ENCODE measurements around the gene CDK19. TPM values are rescaled to one million over a fixed set of nuclear protein-coding genes. Genes with fewer than 3 reads are reported as not detected.

CDK19 gene
- total and polyA plus RNA-seq, 9 of the 15 experiments (the other 6 are each of a cell fraction or from before 2014, with no cell fraction given), result 3.8 to 15.2 (median 7.4) TPM

DNA sequence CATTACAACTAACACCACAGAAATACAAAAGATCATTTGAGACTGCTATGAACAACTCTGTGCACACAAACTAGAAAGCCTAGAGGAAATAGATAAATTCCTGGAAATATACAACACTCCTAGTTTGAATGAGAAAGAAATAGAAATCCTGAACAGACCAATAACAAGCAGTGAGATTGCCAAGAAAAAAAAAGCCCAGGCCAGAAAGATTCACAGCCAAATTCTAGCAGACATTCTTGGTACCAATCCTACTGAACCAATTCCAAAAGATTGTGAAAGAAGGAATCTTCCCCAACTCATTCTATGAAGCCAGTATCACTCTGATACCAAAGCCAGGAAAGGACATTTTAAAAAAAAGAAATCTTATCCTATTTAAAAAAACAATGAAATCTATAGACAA, 7.0 kb upstream of the CDK19 start:
- peaks cover 9 to 29% of the 10 kb centered on the region in 2 experiments for H3K4me1 ChIP-seq (replicated peaks in 1 of 2; ENCODE audit: control insufficient read depth in 2 of 2, insufficient read depth in 2 of 2, low read length in 2 of 2)
- H3K9me3 ChIP-seq (replicated peaks; ENCODE audit: control insufficient read depth, insufficient read depth, low read depth, low read length), result no peaks in the 10 kb centered on the region
- in situ Hi-C loops (cut with MboI) (no loop called here), intact Hi-C loops (cut with micrococcal nuclease) (no loop called here)
- no peaks in the 10 kb centered on the region for H3K36me3 ChIP-seq (ENCODE audit: control insufficient read depth, insufficient read depth, low read length)
- H3K4me3 ChIP-seq, result no peak overlapping the region
- no peak overlapping the region for H3K9ac ChIP-seq (ENCODE audit: insufficient read depth in 1 of 2, low read depth in 2 of 2, low read length in 2 of 2)
- H3K9me1 ChIP-seq (ENCODE audit: control insufficient read depth, insufficient read depth, low read length), result no peaks in the 10 kb centered on the region
- no peak overlapping the region for H3K27ac ChIP-seq (ENCODE audit: extremely low read depth, low read depth, low read length)
- CTCF ChIA-PET (ENCODE audit: low intra/inter-chr PET ratio), result no interaction called here
- no peaks in the 10 kb centered on the region for H4K20me1 ChIP-seq (replicated peaks; ENCODE audit: control insufficient read depth, insufficient read depth, low read length)
- no peaks in the 10 kb centered on the region for H3K27me3 ChIP-seq (ENCODE audit: control insufficient read depth in 2 of 2, insufficient read depth in 2 of 2, low read length in 2 of 2)
- no peak for TF ChIP-seq ZNF77 (CRISPR knock-in tag; IDR thresholded peaks at IDR 0.05)
- no peak for TF ChIP-seq SMARCE1 (IDR thresholded peaks at IDR 0.05)
- TF ChIP-seq HMG20A (CRISPR knock-in tag; conservative IDR thresholded peaks at IDR 0.05), result no peak
- no peak for TF ChIP-seq CTBP1 (IDR thresholded peaks at IDR 0.05; ENCODE audit: borderline replicate concordance)
- TF ChIP-seq ZBTB8A (IDR thresholded peaks at IDR 0.05; ENCODE audit: partially characterized antibody), result no peak
- no peak for TF ChIP-seq NONO (IDR thresholded peaks at IDR 0.05; ENCODE audit: low read depth in 2 of 2, low read length in 1 of 2)
- TF ChIP-seq MEF2D (tag; conservative IDR thresholded peaks at IDR 0.05; ENCODE audit: low read depth), result no peak
- TF ChIP-seq, protein P1, sequence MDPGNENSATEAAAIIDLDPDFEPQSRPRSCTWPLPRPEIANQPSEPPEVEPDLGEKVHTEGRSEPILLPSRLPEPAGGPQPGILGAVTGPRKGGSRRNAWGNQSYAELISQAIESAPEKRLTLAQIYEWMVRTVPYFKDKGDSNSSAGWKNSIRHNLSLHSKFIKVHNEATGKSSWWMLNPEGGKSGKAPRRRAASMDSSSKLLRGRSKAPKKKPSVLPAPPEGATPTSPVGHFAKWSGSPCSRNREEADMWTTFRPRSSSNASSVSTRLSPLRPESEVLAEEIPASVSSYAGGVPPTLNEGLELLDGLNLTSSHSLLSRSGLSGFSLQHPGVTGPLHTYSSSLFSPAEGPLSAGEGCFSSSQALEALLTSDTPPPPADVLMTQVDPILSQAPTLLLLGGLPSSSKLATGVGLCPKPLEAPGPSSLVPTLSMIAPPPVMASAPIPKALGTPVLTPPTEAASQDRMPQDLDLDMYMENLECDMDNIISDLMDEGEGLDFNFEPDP (CRISPR knock-in tag; IDR thresholded peaks at IDR 0.05), result no peak
- TF ChIP-seq CREBBP (IDR thresholded peaks at IDR 0.05; ENCODE audit: low read depth, low read length), result no peak
- TF ChIP-seq MCM7 (IDR thresholded peaks at IDR 0.05), result no peak
- TF ChIP-seq CBX3 (IDR thresholded peaks at IDR 0.05; ENCODE audit: borderline replicate concordance in 1 of 2, low read length in 2 of 2), result no peak
- TF ChIP-seq SIRT6 (IDR thresholded peaks at IDR 0.05; ENCODE audit: low read depth, low read length), result no peak
- TF ChIP-seq RBBP5 (IDR thresholded peaks at IDR 0.05; ENCODE audit: borderline replicate concordance, insufficient read depth, low read length, poor library complexity, severe bottlenecking), result no peak
- no peak for TF ChIP-seq ZNF24 (IDR thresholded peaks at IDR 0.05)
- no peak for TF ChIP-seq FOS (IDR thresholded peaks at IDR 0.05; ENCODE audit: extremely low read depth, insufficient read length)
- no peak for TF ChIP-seq PCBP2 (IDR thresholded peaks at IDR 0.05; ENCODE audit: low read depth, low read length, poor library complexity, severe bottlenecking)
- TF ChIP-seq HLTF (IDR thresholded peaks at IDR 0.05), result no peak
- TF ChIP-seq, protein P2, sequence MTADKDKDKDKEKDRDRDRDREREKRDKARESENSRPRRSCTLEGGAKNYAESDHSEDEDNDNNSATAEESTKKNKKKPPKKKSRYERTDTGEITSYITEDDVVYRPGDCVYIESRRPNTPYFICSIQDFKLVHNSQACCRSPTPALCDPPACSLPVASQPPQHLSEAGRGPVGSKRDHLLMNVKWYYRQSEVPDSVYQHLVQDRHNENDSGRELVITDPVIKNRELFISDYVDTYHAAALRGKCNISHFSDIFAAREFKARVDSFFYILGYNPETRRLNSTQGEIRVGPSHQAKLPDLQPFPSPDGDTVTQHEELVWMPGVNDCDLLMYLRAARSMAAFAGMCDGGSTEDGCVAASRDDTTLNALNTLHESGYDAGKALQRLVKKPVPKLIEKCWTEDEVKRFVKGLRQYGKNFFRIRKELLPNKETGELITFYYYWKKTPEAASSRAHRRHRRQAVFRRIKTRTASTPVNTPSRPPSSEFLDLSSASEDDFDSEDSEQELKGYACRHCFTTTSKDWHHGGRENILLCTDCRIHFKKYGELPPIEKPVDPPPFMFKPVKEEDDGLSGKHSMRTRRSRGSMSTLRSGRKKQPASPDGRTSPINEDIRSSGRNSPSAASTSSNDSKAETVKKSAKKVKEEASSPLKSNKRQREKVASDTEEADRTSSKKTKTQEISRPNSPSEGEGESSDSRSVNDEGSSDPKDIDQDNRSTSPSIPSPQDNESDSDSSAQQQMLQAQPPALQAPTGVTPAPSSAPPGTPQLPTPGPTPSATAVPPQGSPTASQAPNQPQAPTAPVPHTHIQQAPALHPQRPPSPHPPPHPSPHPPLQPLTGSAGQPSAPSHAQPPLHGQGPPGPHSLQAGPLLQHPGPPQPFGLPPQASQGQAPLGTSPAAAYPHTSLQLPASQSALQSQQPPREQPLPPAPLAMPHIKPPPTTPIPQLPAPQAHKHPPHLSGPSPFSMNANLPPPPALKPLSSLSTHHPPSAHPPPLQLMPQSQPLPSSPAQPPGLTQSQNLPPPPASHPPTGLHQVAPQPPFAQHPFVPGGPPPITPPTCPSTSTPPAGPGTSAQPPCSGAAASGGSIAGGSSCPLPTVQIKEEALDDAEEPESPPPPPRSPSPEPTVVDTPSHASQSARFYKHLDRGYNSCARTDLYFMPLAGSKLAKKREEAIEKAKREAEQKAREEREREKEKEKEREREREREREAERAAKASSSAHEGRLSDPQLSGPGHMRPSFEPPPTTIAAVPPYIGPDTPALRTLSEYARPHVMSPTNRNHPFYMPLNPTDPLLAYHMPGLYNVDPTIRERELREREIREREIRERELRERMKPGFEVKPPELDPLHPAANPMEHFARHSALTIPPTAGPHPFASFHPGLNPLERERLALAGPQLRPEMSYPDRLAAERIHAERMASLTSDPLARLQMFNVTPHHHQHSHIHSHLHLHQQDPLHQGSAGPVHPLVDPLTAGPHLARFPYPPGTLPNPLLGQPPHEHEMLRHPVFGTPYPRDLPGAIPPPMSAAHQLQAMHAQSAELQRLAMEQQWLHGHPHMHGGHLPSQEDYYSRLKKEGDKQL (CRISPR knock-in tag; IDR thresholded peaks at IDR 0.05; ENCODE audit: borderline replicate concordance), result no peak
- no peak for TF ChIP-seq PPARD (CRISPR knock-in tag; IDR thresholded peaks at IDR 0.05)
- TF ChIP-seq SMARCB1 (IDR thresholded peaks at IDR 0.05; ENCODE audit: insufficient read length, low read depth), result no peak
- DNase-seq (ENCODE audit: extremely low read depth in 1 of 4, low spot score in 3 of 4) (no peak), ATAC-seq (no peak), FAIRE-seq (no peak)
- POLR2A ChIA-PET, result interaction anchor here (0.8 kb wide), 1 partner anchor 16 kb away, joined by 4 read pairs; no protein-coding TSS in a partner anchor
- no TSS peak for BruUV-seq (replicated peaks)
- no peak overlapping the region for H3K4me2 ChIP-seq (ENCODE audit: insufficient read depth, low read length)
- H3K79me2 ChIP-seq (ENCODE audit: control insufficient read depth, insufficient read depth, low read length), result no peaks in the 10 kb centered on the region
- H2AFZ ChIP-seq (ENCODE audit: low read depth, low read length), result no peak overlapping the region

Data from K562 (cell line).